ENCODE results near the gene SAP30BP. TPM values are rescaled to one million over a fixed set of nuclear protein-coding genes. Genes with fewer than 3 reads are reported as not detected.

SAP30BP gene
- total and polyA plus RNA-seq, 2 donors (not counting 3 experiments of a cell fraction or from before 2014, with no cell fraction given), result 116 to 151 TPM

DNA sequence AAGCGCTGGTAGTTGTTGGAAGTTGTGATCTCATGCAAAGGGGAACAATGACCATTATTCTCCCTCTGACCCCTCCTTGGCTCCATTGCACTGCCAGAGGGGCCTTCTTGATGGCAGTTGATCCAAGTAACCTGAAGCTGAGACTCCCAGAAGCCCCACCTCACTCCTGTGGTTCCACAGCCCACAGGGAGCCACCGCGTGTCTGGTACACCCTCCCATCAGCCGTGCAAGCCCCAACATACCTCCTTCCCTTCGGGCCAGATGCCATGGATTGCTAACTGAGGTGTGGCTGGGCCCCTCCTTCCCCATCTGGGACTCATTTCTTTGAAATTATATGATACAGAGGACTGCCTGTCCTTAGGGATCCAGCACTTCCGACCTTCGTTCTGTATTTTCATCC lies 17.8 kb downstream of the SAP30BP start:
- Histone ChIP-seq H3K79me2 (ENCODE audit: control insufficient read depth, insufficient read depth, low read length) (peaks cover 73% of the 10 kb centered on the region), H3K4me1 (ENCODE audit: control insufficient read depth, extremely low read depth, insufficient read depth, low read length) (peaks cover 71% of the 10 kb centered on the region), H3K27me3 (ENCODE audit: control insufficient read depth in 2 of 2, insufficient read depth in 2 of 2, low read length in 2 of 2) (no peaks in the 10 kb centered on the region), H3K9ac (replicated peaks; ENCODE audit: extremely low read depth, insufficient read depth, low read length) (no peak overlapping the region), H3K9me1 (replicated peaks; ENCODE audit: control insufficient read depth, extremely low read depth, insufficient read depth, low read length) (no peaks in the 10 kb centered on the region), H3K4me3 (replicated peaks in 1 of 3; ENCODE audit: insufficient read depth in 1 of 3, low read depth in 1 of 3, low read length in 3 of 3) (no peak overlapping the region), H2AFZ (ENCODE audit: low read depth, low read length) (no peak overlapping the region), H3K27ac (ENCODE audit: insufficient read depth, low read depth, low read length) (peak overlapping the region; percentile 81), H4K20me1 (replicated peaks; ENCODE audit: control insufficient read depth, extremely low read depth, insufficient read depth, low read length) (no peaks in the 10 kb centered on the region), H3K4me2 (ENCODE audit: insufficient read depth, low read length) (no peak overlapping the region), H3K36me3 (ENCODE audit: control insufficient read depth in 2 of 2, extremely low read depth in 1 of 2, insufficient read depth in 2 of 2, low read length in 2 of 2) (no peaks in the 10 kb centered on the region), H3K9me3 (replicated peaks; ENCODE audit: control insufficient read depth, insufficient read depth, low read length) (no peaks in the 10 kb centered on the region)
- POLR2A ChIA-PET, result no interaction called here
- TF ChIP-seq GATA2 (IDR thresholded peaks at IDR 0.05; ENCODE audit: insufficient read depth, insufficient read length, low read depth, low read length) (no peak), FOS (IDR thresholded peaks at IDR 0.05; ENCODE audit: borderline replicate concordance, insufficient read depth, low read length) (no peak), POLR2A (IDR thresholded peaks at IDR 0.05; ENCODE audit: low read depth, low read length) (no peak), MYC (IDR thresholded peaks at IDR 0.05; ENCODE audit: low read depth, low read length) (no peak), JUN (IDR thresholded peaks at IDR 0.05; ENCODE audit: borderline replicate concordance, insufficient read depth, insufficient read length, low read depth) (no peak), EZH2 (IDR thresholded peaks at IDR 0.05; ENCODE audit: borderline replicate concordance, low read depth, low read length, severe bottlenecking) (no peak), POLR2AphosphoS5 (IDR thresholded peaks at IDR 0.05; ENCODE audit: insufficient read depth, low read depth, low read length) (no peak)
- TF ChIP-seq, protein P1, sequence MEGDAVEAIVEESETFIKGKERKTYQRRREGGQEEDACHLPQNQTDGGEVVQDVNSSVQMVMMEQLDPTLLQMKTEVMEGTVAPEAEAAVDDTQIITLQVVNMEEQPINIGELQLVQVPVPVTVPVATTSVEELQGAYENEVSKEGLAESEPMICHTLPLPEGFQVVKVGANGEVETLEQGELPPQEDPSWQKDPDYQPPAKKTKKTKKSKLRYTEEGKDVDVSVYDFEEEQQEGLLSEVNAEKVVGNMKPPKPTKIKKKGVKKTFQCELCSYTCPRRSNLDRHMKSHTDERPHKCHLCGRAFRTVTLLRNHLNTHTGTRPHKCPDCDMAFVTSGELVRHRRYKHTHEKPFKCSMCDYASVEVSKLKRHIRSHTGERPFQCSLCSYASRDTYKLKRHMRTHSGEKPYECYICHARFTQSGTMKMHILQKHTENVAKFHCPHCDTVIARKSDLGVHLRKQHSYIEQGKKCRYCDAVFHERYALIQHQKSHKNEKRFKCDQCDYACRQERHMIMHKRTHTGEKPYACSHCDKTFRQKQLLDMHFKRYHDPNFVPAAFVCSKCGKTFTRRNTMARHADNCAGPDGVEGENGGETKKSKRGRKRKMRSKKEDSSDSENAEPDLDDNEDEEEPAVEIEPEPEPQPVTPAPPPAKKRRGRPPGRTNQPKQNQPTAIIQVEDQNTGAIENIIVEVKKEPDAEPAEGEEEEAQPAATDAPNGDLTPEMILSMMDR (IDR thresholded peaks at IDR 0.05; ENCODE audit: extremely low read depth in 1 of 2, insufficient read depth in 1 of 2, low read depth in 1 of 2, low read length in 2 of 2), result no peak
- TF ChIP-seq, protein P2, sequence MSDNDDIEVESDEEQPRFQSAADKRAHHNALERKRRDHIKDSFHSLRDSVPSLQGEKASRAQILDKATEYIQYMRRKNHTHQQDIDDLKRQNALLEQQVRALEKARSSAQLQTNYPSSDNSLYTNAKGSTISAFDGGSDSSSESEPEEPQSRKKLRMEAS (IDR thresholded peaks at IDR 0.05; ENCODE audit: insufficient read depth, insufficient read length), result no peak
- dilution Hi-C loops (cut with MboI; ENCODE audit: extremely low pct_ligation_motif_present, low sequenced_read_pairs) (no loop called here), intact Hi-C loops (cut with micrococcal nuclease) (no loop called here)
- FAIRE-seq (no peak), DNase-seq (ENCODE audit: low read depth, low spot score) (no peak)
- CTCF ChIA-PET, result interaction anchor here (1.1 to 19.6 kb wide), 6 partner anchors 10 to 61 kb away, joined by 3 to 653 read pairs (median 4); partner anchors contain the start of gene SMIM5
- BruUV-seq (replicated peaks), result no TSS peak

All from endothelial cell of umbilical vein (primary cell).